GM12878 (cell line): ENCODE results near the gene SH3BP1. TPM values are rescaled to one million over a fixed set of nuclear protein-coding genes. Genes with fewer than 3 reads are reported as not detected.

ENCODE experiments used
- CBX5 ChIP-seq: sonication (generic); IDR thresholded peaks from 2 replicates; pipeline ENCODE4 v1.6.1; 2016; ENCODE audit warnings: low read depth, moderate library complexity, mild to moderate bottlenecking, inconsistent platforms
- CEBPB ChIP-seq, 2 experiments: fragments of 150-350 bp in 1 of 2; IDR thresholded peaks; 2 replicates each; pipeline ENCODE4 v1.6.1; 2012 to 2014; ENCODE audit warnings: low read depth in 2 of 2, low read length in 2 of 2, borderline replicate concordance in 1 of 2, inconsistent platforms in 1 of 2
- CREM ChIP-seq: IDR thresholded peaks from 2 replicates; pipeline ENCODE4 v1.6.1; 2014; ENCODE audit warnings: antibody characterized with exemption, low read depth
- FOXM1 ChIP-seq: IDR thresholded peaks from 2 replicates; pipeline ENCODE4 v1.6.1; 2012; ENCODE audit warnings: low read depth, mild to moderate bottlenecking, inconsistent platforms, low read length, moderate library complexity
- HDGF ChIP-seq: fragments of 450-650 bp; IDR thresholded peaks from 2 replicates; pipeline ENCODE4 v1.6.1; 2016; ENCODE audit warnings: antibody characterized with exemption
- LARP7 ChIP-seq: fragments of 450-650 bp; IDR thresholded peaks from 2 replicates; pipeline ENCODE4 v1.6.1; 2017; ENCODE audit warnings: mild to moderate bottlenecking
- MEF2B ChIP-seq: fragments of 450-650 bp; IDR thresholded peaks from 2 replicates; pipeline ENCODE4 v1.6.1; 2018; ENCODE audit warnings: mild to moderate bottlenecking, moderate library complexity; ENCODE audit not compliant: partially characterized antibody, poor library complexity, severe bottlenecking
- PAX8 ChIP-seq: fragments of 450-650 bp; IDR thresholded peaks from 2 replicates; pipeline ENCODE4 v1.6.1; 2017; ENCODE audit warnings: mild to moderate bottlenecking, moderate library complexity
- PKNOX1 ChIP-seq: fragments of 450-650 bp; IDR thresholded peaks from 2 replicates; pipeline ENCODE4 v1.6.1; 2016; ENCODE audit warnings: mild to moderate bottlenecking
- POLR2A ChIP-seq: IDR thresholded peaks from 2 replicates; pipeline ENCODE4 v1.6.1; 2011; ENCODE audit warnings: low read depth, mild to moderate bottlenecking, low read length
- POLR2AphosphoS2 ChIP-seq: IDR thresholded peaks from 2 replicates; pipeline ENCODE4 v1.6.1; 2011; ENCODE audit warnings: low read depth, mild to moderate bottlenecking, low read length, improper control_type of control experiment, moderate library complexity
- RAD51 ChIP-seq: fragments of 450-650 bp; IDR thresholded peaks from 2 replicates; pipeline ENCODE4 v1.6.1; 2016; ENCODE audit warnings: moderate library complexity, mild to moderate bottlenecking, inconsistent platforms
- RCOR1 ChIP-seq: conservative IDR thresholded peaks from 2 replicates; pipeline ENCODE4 v1.6.1; 2012; ENCODE audit warnings: low read depth, low read length, improper control_type of control experiment
- RUNX3 ChIP-seq: IDR thresholded peaks from 2 replicates; pipeline ENCODE4 v1.6.1; 2012; ENCODE audit warnings: low read length, inconsistent platforms
- SIN3A ChIP-seq: IDR thresholded peaks from 2 replicates; pipeline ENCODE4 v1.6.1; 2012; ENCODE audit warnings: low read depth, low read length, improper control_type of control experiment
- SPI1 ChIP-seq: IDR thresholded peaks from 2 replicates; pipeline ENCODE4 v1.6.1; 2011; ENCODE audit warnings: low read depth, mild to moderate bottlenecking, low read length, moderate library complexity, borderline replicate concordance; ENCODE audit not compliant: insufficient read depth
- SREBF1 ChIP-seq: IDR thresholded peaks from 2 replicates; pipeline ENCODE4 v1.6.1; 2012; ENCODE audit warnings: mild to moderate bottlenecking, low read length
- STAT1 ChIP-seq: fragments of 450-650 bp; conservative IDR thresholded peaks from 2 replicates; pipeline ENCODE4 v1.6.1; 2014; ENCODE audit warnings: antibody characterized with exemption, mild to moderate bottlenecking
- TAF1 ChIP-seq: IDR thresholded peaks from 2 replicates; pipeline ENCODE4 v1.6.1; 2011; ENCODE audit warnings: mild to moderate bottlenecking, low read depth, low read length, borderline replicate concordance
- TARDBP ChIP-seq: IDR thresholded peaks from 2 replicates; pipeline ENCODE4 v1.6.1; 2016; ENCODE audit warnings: borderline replicate concordance
- TCF12 ChIP-seq: IDR thresholded peaks from 2 replicates; pipeline ENCODE4 v1.6.1; 2011; ENCODE audit warnings: low read depth, mild to moderate bottlenecking, low read length
- TCF3 ChIP-seq: IDR thresholded peaks from 2 replicates; pipeline ENCODE4 v1.6.1; 2012; ENCODE audit warnings: low read depth, mild to moderate bottlenecking, low read length, borderline replicate concordance; ENCODE audit not compliant: insufficient read depth
- TCF7 ChIP-seq: IDR thresholded peaks from 2 replicates; pipeline ENCODE4 v1.6.1; 2014; ENCODE audit warnings: antibody characterized with exemption, borderline replicate concordance
- WRNIP1 ChIP-seq: IDR thresholded peaks from 2 replicates; pipeline ENCODE4 v1.6.1; 2011; ENCODE audit warnings: low read depth, low read length, improper control_type of control experiment, borderline replicate concordance
- ZNF207 ChIP-seq: fragments of 450-650 bp; IDR thresholded peaks from 2 replicates; pipeline ENCODE4 v1.6.1; 2014; ENCODE audit warnings: antibody characterized with exemption, mild to moderate bottlenecking, borderline replicate concordance
- ZNF384 ChIP-seq: IDR thresholded peaks from 2 replicates; pipeline ENCODE4 v1.6.1; 2012; ENCODE audit warnings: low read depth, mild to moderate bottlenecking, low read length, improper control_type of control experiment, borderline replicate concordance
- polyA plus RNA-seq, 11 experiments: library from polyadenylated mRNA; depleted of rRNA in 4 of 11; unstranded in 6 of 11; stranded (reverse) in 5 of 11; fragments of >200 nt; fragmentation: Nextera tagmentation in 4 of 11; fragmentation: Illumina TruSeq in 1 of 11; extraction: Ambion mirVana in 4 of 11; extraction: Trizol in 1 of 11; gene quantifications; 1 replicate in 1 of 11; 2 replicates in 10 of 11; pipeline versions ENCODE4 v1.2.1 to v1.2.3, GENCODE V29; 2011 to 2016; ENCODE audit warnings: inconsistent platforms in 2 of 11, missing spikeins in 2 of 11, low read depth in 1 of 11
- total RNA-seq, 4 experiments: library from RNA; depleted of rRNA in 3 of 4; stranded (reverse); fragments of >200 nt in 3 of 4; fragmentation: Illumina TruSeq in 1 of 4; extraction: Trizol in 1 of 4; gene quantifications; 2 replicates each; pipeline versions ENCODE4 v1.2.1 to v1.2.3, GENCODE V29; 2013 to 2021
- TF ChIP-seq, protein P1 (sequence below): IDR thresholded peaks from 2 replicates; pipeline ENCODE4 v1.6.1; 2011; ENCODE audit warnings: low read depth, low read length, improper control_type of control experiment, borderline replicate concordance
- TF ChIP-seq, protein P2 (sequence below): fragments of 450-650 bp; IDR thresholded peaks from 2 replicates; pipeline ENCODE4 v1.6.1; 2016; ENCODE audit warnings: mild to moderate bottlenecking

The SH3BP1 gene
- total and polyA plus RNA-seq, 10 of the 15 experiments (the other 5 are each of a cell fraction or from before 2014, with no cell fraction given): 0.29 to 70.5 (median 22.5) TPM

DNA sequence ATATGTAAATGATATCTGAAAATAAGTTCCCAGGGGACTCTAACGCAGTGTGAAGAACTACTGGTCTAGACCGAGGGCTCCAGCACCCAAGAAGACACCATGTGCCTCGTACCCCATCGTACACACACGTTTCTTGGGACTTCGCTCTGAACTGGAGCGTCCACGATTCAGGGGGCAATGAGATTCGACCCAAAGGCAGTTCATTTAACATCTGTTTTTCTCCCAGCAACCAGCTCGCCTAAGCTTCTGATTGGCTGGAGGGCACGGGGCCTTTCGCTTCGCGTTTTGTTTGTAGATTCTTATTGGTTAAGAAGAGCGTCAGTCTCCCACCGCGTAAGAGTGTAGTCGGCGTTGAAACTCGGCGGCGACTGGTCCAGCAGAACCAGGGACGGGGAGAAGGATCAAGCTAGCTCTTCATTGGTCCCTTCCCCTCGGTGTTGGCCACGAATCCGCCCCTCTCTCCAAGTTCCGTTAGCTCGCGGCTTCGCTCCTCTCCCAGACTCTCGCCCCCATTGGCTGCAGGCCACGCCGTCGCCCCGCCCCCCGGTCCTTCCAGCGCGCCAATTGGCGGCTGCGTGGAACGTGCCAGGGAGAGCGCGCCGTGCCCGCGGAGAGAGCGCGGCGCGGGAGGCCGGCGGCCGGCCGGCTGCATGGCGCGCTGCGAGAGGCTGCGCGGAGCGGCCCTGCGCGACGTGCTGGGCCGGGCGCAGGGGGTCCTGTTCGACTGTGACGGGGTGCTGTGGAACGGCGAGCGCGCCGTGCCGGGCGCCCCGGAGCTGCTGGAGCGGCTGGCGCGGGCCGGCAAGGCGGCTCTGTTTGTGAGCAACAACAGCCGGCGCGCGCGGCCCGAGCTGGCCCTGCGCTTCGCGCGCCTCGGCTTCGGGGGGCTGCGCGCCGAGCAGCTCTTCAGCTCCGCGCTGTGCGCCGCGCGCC, 18.9 kb downstream of the SH3BP1 start, which contains the start of gene PDXP (continued):
- TF ChIP-seq, protein P1, sequence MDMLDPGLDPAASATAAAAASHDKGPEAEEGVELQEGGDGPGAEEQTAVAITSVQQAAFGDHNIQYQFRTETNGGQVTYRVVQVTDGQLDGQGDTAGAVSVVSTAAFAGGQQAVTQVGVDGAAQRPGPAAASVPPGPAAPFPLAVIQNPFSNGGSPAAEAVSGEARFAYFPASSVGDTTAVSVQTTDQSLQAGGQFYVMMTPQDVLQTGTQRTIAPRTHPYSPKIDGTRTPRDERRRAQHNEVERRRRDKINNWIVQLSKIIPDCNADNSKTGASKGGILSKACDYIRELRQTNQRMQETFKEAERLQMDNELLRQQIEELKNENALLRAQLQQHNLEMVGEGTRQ: no peak
- TF ChIP-seq RCOR1 (no peak), TCF7 (no peak), TCF12 (0 out of 2 replicates have a peak, but pooled peaks have one; percentile 11), WRNIP1 (no peak), PAX8 (no peak), RAD51 (no peak), ZNF384 (no peak), TAF1 (peak; percentile 49; the same call in 1 of the 2 replicates), POLR2A (peak; percentile 84), HDGF (peak; percentile 90), SIN3A (no peak), SPI1 (no peak), CBX5 (no peak), POLR2AphosphoS2 (no peak), PKNOX1 (peak; percentile 100), TCF3 (0 out of 2 replicates have a peak, but pooled peaks have one; percentile 50), FOXM1 (no peak), CEBPB (IDR thresholded peaks at IDR 0.05; ENCODE audit: borderline replicate concordance in 1 of 2, low read depth in 2 of 2, low read length in 2 of 2) (peak in 1 of 2 experiments; percentile 80; a peak in 1 of 4 replicates), MEF2B (peak; percentile 94), STAT1 (peak; percentile 72; the same call in 1 of the 2 replicates), TARDBP (no peak), RUNX3 (no peak), SREBF1 (no peak), CREM (peak; percentile 93), LARP7 (peak; percentile 95), ZNF207 (0 out of 2 replicates have a peak, but pooled peaks have one; percentile 40)
- TF ChIP-seq, protein P2, sequence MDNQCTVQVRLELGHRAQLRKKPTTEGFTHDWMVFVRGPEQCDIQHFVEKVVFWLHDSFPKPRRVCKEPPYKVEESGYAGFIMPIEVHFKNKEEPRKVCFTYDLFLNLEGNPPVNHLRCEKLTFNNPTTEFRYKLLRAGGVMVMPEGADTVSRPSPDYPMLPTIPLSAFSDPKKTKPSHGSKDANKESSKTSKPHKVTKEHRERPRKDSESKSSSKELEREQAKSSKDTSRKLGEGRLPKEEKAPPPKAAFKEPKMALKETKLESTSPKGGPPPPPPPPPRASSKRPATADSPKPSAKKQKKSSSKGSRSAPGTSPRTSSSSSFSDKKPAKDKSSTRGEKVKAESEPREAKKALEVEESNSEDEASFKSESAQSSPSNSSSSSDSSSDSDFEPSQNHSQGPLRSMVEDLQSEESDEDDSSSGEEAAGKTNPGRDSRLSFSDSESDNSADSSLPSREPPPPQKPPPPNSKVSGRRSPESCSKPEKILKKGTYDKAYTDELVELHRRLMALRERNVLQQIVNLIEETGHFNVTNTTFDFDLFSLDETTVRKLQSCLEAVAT: no peak
